ENCODE data around the gene ELP2.

ELP2 gene

DNA sequence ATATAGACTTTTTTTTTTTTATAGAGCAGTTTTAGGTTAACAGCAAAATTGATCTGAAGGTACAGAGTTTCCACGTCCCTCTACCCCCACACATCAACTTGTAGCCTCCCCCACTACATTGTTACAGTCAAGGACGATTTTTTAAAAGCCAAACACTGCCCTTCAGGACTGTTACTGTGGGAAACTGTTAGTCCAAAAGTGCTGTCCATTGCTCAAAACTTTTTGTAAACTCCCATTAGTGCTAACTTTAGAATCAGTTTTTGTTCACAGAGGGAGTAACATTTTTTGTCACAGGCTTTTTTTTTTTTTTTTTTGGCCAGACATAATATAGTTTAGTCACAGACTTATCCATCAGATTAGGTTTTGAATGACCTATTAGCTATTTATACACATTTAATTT is 24.1 kb downstream of the ELP2 start:
- in situ Hi-C loops (cut with MboI; ENCODE audit: low pct_unique_long_range_greater_than_20kb, low sequenced_read_pairs, unreplicated experiment): no loop called here

DNA sequence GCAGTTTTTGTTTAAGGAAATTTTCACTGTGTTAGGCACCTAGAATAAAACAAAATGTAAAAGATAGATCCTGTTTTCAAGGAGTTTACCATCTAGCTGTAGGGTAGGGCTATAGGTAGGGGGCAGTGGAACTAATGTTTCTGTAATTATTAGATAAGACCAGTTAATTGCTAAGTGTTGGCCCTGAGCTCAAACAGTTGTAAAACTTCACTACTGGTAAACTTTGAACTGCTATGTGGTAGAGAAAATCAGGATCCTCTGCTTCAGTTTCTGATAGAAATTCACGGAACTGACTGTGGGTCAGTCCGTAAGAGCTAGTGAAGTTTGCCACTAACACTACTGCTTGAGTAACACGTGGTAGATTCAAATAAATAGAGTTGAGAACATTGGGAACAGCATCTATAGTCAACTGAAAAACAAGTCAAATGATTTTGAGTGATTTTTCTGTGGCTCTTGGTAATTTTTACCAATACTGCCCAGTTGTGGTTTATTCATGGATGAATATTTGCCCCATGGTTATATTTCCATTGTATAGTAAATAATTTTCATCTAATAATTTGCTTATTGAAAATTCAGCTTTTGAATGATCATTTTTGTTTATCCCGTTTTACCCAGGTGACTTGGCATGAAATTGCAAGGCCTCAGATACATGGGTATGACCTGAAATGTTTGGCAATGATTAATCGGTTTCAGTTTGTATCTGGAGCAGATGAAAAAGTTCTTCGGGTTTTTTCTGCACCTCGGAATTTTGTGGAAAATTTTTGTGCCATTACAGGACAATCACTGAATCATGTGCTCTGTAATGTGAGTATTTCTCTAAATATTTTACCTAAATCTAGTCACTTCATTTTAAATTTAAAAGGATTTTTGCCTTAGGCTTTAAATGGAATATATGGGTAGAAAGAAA is 26.4 kb downstream of the ELP2 start:
- in situ Hi-C loops (cut with MboI; ENCODE audit: low pct_unique_long_range_greater_than_20kb, low sequenced_read_pairs, unreplicated experiment): no loop called here
- no peak for DNase-seq (ENCODE audit: low spot score)
- TF ChIP-seq, protein P1, sequence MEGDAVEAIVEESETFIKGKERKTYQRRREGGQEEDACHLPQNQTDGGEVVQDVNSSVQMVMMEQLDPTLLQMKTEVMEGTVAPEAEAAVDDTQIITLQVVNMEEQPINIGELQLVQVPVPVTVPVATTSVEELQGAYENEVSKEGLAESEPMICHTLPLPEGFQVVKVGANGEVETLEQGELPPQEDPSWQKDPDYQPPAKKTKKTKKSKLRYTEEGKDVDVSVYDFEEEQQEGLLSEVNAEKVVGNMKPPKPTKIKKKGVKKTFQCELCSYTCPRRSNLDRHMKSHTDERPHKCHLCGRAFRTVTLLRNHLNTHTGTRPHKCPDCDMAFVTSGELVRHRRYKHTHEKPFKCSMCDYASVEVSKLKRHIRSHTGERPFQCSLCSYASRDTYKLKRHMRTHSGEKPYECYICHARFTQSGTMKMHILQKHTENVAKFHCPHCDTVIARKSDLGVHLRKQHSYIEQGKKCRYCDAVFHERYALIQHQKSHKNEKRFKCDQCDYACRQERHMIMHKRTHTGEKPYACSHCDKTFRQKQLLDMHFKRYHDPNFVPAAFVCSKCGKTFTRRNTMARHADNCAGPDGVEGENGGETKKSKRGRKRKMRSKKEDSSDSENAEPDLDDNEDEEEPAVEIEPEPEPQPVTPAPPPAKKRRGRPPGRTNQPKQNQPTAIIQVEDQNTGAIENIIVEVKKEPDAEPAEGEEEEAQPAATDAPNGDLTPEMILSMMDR (IDR thresholded peaks at IDR 0.05; ENCODE audit: extremely low read depth, insufficient read depth, missing control alignments): no peak

More for the DNA sequence above, 24.1 kb downstream of the ELP2 start:
- TF ChIP-seq, protein P1 (IDR thresholded peaks at IDR 0.05; ENCODE audit: extremely low read depth, insufficient read depth, missing control alignments): no peak
- DNase-seq (ENCODE audit: low spot score): no peak

DNA sequence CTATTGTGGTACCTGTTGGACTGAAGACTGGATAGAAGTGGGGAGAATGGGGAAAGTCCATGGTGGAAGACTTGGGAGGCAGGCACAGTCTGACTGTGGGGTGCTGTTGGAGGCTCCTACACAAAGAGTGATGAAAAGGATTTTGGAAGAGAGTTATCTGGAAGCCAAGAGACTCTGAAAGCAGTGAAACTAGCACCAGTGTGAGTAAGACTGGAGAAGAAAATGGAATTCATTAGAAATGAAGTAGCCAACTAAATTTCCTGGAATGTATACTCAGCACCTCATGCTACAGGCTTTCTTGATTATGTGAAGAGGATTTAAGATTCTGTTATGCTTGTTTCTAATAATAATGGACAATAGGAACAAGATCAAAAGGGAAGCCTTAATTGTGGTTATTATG is 27.7 kb downstream of the ELP2 start:
- DNase-seq (ENCODE audit: low spot score): no peak
- TF ChIP-seq, protein P1 (IDR thresholded peaks at IDR 0.05; ENCODE audit: extremely low read depth, insufficient read depth, missing control alignments): no peak

DNA sequence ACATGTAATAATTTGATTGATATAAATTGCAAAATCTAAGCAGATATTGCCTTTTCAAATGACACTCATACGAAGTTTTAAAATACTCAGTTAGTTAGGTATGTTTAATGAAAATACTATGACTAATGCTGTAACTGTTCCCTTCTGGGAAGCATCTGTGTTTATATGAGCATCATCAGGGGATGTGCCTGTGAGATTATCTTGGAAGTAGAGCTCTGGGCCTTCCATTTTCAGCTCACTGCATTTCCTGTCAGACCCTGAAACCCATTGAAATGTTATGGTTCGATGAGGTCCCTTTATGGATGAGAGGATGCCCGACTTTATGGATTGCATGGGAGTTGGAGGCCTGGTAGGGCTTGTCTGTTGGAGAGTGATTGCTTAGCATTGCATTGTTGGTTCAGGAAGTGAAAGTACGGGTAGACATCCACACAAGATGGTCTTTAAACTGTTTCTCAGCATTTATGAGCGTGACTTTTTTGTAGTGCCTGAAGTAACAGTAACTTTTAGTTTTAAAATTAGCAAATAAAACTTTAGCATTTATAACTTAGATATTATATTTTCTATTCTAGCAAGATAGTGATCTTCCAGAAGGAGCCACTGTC is 28.7 kb downstream of the ELP2 start:
- no peak for DNase-seq (ENCODE audit: low spot score)
- in situ Hi-C loops (cut with MboI; ENCODE audit: low pct_unique_long_range_greater_than_20kb, low sequenced_read_pairs, unreplicated experiment): no loop called here
- TF ChIP-seq, protein P1 (IDR thresholded peaks at IDR 0.05; ENCODE audit: extremely low read depth, insufficient read depth, missing control alignments): no peak

More for the DNA sequence above, 27.7 kb downstream of the ELP2 start:
- in situ Hi-C loops (cut with MboI; ENCODE audit: low pct_unique_long_range_greater_than_20kb, low sequenced_read_pairs, unreplicated experiment): no loop called here

DNA sequence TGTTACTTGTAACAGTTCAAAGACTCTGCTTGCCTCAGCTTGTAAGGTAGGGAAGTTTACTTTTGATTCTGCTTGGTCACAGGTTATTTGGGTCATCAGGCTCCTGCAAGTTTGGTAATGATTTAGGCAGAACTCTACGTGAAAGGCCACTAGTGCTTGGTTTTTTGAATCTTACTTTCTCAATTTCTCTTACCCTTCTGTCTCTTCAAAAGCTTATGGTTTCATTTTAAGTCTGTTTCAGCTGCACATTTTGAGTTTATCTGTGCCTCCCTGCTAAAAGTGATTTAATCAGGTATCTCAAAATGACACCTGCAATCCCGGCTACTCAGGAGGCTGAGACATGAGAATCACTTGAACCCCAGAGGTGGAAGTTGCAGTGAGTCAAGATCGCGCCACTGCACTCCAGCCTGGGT is 31.3 kb downstream of the ELP2 start:
- no peak for DNase-seq (ENCODE audit: low spot score)
- TF ChIP-seq, protein P1 (IDR thresholded peaks at IDR 0.05; ENCODE audit: extremely low read depth, insufficient read depth, missing control alignments): no peak
- in situ Hi-C loops (cut with MboI; ENCODE audit: low pct_unique_long_range_greater_than_20kb, low sequenced_read_pairs, unreplicated experiment): no loop called here

DNA sequence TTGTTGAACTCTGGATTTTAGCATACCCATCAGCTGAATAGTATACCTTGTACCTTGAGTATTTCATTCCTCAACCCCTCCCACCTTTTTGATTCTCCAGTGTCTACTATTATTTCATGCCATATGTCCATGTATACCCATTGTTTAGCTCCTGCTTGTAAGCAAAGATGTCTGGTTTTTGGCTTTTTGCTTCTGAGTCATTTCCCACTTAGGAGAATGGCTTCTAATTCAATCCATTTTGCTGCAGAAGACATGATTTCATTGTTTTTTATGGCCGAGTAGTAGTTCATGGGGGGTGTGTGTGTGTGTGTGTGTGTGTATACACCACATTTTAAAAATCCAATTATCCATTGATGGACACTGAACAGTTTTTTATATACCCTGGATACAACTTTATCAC is 33.3 kb downstream of the ELP2 start:
- TF ChIP-seq, protein P1 (IDR thresholded peaks at IDR 0.05; ENCODE audit: extremely low read depth, insufficient read depth, missing control alignments): no peak
- in situ Hi-C loops (cut with MboI; ENCODE audit: low pct_unique_long_range_greater_than_20kb, low sequenced_read_pairs, unreplicated experiment): no loop called here
- no peak for DNase-seq (ENCODE audit: low spot score)
